UCSD-AML1 (cell line): ENCODE measurements around the gene MIDN.
"Not testable (repeated sequence)": the region's sequence is repeated elsewhere in the genome, so short reads cannot be mapped to it uniquely, and the experiment has no call there.

Source experiments
- DNase-seq: peaks from one replicate; lab custom pipeline; 2025; ENCODE audit not compliant: unreplicated experiment; lab: John Stamatoyannopoulos, UW

The MIDN gene

DNA sequence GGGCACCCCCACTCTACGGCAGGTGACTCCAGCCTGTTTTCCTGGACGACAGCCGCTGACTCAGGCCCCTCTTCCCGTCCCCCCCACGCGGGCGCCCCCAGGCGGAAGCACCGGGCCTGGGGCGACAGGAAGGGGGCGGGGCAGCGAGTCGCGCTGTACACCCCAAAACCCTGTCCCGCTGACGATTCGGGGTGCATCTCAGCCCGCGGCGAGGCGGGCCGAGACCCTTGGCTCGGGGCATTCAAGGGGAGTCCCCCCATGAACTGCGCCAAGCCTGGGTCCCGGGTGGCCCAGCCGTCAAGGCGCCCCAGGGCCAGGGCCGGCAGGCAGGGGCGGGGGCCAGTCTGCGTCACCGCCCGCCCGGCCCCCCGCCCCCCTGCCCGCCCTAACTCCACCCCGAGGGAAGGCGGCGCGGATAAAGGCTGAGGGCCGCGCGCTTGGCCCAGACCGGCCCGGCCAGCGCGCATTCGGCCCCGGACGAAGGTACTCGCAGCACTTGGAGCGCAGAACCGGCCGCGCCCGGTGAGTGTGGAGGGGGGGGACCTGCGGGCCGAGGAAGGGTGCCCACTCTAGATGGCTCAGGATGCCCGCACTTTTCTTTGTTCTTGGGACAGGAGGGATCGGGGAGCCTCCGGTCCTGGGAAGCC lies at the start of gene MIDN:
TSS of gene MIDN (plus strand) at position 445 of the 647 bp plus-strand sequence. CDS start 1,714 bp downstream, outside the sequence.
- peak; percentile 88 for DNase-seq

DNA sequence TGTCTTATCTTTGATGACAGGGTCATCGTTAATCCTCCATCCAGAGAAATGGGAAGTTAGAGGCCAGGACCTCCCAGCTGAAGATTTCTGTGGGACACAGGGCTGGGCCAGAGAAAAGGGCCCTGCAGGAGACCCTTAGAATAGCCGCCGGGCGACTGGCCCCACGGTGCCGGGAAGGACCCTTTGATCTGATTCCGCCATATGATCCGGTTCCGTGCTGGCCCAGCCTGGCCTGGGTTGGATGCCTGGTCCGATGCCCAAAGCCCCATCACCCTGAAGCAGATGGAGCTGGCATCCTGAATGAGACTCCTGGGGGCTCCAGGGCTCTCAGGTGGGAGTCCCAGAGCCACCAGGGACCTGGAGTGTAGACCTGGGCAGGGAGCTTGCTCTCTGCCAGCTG lies 48.9 kb upstream of the MIDN start:
- DNase-seq: no peak

DNA sequence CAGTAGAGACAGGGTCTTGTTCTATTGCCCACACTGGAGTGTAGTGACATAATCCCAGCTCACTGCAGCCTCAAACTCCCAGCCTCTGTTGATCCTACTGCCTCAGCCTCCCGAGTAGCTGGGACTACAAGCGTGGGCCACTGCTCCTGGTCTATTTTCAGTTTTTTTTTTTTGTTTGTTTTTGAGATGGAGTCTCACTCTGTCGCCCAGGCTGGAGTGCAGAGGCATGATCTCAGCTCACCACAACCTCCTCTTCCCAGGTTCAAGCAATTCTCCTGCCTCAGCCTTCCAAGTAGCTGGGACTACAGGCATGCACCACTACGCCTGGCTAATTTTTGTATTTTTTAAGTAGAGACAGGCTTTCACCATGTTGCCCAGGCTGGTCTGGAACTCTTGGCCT lies 47.8 kb upstream of the MIDN start:
- DNase-seq: not testable (repeated sequence)

DNA sequence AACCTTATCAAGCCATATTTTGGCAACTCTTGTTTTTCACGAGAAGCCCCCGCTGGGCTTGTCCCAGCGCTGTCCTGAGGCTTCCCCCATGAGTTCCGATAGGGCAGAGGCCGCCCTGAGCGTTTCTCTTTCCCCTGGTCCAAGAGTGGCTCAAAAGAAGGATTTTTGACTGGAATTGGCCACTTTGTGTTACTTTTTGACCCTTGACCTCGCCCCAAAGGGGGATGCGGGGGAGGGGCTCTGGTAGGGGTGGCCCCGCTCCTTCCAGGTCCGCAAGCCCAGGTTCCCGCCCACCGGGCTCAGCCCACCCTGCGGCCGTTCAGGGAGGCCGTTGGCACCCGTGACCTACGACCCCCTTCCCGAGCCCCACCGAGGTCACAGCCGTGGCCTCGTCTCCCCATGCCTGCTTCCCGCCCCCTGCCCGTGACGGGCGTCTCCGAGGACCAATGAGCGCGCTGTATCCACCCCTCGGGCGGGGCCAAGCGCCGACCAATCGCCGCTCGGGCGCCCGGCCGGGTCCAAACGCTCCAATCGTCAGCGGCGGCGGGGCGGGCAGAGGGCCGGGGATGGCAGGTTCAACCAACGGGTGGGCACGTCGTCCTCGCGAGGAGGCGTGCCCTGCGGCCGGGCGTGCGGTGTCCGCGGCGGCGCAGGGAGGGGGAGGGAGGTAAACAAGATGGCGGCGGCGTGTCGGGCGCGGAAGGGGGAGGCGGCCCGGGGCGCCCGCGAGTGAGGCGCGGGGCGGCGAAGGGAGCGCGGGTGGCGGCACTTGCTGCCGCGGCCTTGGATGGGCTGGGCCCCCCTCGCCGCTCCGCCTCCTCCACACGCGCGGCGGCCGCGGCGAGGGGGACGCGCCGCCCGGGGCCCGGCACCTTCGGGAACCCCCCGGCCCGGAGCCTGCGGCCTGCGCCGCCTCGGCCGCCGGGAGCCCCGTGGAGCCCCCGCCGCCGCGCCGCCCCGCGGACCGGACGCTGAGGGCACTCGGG lies 43.0 kb upstream of the MIDN start, which contains the start of gene STK11:
TSS of gene STK11 (plus strand) at position 665 of the 986 bp plus-strand sequence. CDS start 1,136 bp downstream, outside the sequence.
- peak; percentile 99 for DNase-seq

DNA sequence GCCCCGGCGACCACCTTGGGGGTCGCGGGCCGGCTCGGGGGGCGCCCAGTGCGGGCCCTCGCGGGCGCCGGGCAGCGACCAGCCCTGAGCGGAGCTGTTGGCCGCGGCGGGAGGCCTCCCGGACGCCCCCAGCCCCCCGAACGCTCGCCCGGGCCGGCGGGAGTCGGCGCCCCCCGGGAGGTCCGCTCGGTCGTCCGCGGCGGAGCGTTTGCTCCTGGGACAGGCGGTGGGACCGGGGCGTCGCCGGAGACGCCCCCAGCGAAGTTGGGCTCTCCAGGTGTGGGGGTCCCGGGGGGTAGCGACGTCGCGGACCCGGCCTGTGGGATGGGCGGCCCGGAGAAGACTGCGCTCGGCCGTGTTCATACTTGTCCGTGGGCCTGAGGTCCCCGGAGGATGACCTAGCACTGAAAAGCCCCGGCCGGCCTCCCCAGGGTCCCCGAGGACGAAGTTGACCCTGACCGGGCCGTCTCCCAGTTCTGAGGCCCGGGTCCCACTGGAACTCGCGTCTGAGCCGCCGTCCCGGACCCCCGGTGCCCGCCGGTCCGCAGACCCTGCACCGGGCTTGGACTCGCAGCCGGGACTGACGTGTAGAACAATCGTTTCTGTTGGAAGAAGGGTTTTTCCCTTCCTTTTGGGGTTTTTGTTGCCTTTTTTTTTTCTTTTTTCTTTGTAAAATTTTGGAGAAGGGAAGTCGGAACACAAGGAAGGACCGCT lies 42.1 kb upstream of the MIDN start:
- no peak for DNase-seq

DNA sequence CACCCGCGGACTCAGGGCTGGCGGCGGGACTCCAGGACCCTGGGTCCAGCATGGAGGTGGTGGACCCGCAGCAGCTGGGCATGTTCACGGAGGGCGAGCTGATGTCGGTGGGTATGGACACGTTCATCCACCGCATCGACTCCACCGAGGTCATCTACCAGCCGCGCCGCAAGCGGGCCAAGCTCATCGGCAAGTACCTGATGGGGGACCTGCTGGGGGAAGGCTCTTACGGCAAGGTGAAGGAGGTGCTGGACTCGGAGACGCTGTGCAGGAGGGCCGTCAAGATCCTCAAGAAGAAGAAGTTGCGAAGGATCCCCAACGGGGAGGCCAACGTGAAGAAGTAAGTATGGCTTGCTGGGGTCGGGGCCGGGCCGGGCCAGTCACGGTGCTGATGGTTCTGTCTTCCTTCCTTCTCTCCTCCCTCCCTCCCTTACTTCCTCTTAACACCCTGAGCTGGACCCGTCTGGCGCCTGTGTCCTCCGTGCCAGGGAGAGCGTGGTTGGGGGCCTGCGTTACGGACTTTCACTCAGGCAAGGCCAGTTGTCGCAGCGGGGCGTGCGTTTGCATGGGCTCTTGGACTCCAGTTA lies 41.4 kb upstream of the MIDN start:
- DNase-seq: no peak

DNA sequence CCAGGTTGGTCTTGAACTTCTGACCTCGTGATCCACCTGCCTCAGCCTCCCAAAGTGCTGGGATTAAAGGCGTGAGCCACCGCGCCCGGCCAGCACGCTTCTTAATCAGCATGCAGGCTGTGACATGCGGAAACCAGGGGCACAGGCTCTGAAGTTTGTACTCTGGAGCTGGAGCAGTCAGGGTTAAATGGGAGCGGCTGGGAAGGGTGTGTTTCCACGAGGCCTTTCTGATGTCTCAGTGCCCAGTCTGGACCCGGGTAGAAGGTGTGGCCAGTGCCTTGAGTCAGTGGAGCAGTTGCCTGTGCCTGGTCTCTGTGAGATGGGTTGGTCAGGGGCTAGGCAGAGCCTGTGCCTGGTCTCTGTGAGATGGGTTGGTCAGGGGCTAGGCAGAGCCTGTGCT lies 39.6 kb upstream of the MIDN start:
- not testable (repeated sequence) for DNase-seq

DNA sequence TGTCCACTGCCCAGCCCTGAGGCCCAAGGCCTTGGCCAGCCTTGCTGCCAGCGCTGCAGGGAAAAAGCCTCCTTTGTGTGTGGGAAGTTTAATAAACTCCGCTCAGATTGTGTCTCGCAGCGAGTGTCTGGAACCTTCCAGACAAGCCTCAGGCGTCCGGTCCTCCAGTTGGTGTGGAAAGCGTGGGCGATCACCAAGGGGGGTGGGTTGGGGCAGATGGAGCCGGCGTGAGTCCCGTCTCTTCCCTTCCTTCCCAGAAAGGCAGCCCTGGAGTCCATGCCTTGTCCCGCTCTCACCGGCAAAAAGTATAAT lies 38.2 kb upstream of the MIDN start:
- DNase-seq: no peak

DNA sequence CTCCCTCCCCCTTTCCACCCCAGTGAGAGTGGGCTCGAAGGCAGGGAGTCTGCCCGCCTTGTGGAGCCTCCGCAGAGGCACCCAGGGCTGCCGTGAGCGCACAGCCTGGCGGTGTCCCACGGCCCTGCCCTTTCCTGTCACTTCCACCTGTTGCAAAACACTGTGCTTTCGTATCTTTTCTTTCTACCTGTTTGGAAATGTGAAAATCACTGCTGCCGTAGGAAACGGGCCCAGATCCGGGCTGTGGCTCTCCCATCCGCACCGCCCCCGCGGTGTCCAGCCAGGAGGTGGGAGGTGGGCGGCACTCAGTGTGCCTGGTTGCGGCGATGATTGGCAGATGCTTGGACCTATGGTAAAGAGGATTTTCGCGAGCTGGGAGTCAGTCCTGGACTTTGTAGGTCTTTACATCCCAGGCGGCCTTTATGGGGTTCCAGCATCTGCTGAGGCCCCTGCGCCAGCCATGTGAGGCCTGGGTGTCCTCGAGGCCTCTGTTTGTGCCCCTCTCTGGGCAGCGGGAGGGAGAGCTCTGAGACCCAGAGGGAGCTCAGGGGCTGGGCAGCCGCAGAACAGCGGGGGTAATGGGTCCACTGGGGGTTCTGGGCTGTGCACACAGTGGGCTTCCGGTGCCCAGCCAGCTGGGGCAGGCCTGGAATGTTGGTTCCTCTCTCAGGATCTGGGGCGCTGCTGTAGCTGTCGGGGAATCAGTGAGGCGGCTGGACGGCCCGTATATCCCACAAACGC lies 36.7 kb upstream of the MIDN start:
- DNase-seq: no peak

DNA sequence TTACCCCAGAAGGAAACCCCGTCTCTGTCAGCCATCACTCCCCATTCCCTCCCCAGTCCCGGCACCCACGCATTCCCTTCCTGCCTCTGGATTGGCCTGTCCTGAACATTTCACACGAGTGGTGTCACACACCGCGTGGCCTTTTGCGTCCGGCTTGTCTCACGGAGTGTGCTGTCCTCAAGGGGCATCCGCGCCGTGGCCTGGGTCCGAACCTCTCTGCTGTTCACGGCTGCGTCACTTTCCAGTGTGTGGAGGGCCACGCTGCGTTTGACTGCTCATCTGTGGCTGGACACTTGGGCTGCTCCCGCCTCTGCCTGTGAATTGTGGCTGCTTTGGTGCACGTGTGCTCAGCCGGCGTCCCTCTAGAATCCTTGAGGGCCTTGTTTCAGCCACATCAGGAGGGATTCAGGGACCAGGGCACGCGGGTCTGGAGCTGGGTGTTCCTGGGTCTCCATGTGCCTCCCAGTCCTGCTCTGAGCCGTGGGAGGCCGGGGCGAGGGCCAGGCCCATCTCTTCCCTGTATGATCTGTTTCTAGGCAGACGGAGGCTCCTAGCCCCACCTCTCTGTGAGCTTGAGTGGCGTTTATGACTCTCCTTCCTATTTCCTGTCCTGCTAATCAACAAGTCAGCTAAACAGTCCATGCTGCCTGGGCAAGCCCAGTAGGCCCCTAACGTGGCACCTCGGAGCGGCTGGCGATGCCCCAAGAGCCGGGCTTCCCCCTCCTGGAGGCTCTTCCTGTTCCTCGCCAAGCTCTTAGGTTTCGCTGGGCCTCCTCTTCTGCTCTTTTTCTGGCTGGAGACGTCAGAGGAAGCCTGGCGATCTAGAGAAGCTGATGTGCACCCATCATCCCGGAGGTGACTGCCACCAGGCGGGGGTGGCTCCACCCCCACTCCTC lies 34.7 kb upstream of the MIDN start:
- DNase-seq: peak; percentile 87

DNA sequence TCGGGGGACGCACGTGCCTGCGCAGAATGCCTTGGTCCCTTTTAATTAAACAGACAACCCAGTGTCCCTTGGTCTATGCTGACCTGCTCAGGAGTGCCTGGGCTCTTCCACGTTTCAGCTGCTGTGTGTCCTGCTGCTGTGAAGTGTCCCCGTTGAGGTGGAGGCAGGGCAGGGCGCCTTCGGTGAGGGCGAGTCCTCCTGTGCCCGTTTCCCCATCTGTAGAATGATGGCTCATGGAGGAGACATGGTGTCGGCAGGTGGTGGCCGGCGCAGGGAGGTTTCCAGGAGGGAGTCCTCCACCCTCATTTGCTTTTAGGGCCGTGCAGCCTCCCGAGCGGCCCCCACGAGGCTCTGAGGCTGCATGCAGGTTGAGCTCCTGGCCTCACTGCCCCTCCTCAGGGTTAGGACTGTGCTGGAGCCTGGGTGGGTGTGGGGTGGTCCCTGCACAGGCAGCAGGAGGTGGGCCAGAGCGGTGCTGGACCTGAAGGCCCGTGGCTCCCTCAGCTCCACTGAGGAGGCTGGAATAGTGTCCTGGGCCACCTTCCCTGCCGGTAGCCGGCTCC lies 34.0 kb upstream of the MIDN start:
- DNase-seq: no peak

DNA sequence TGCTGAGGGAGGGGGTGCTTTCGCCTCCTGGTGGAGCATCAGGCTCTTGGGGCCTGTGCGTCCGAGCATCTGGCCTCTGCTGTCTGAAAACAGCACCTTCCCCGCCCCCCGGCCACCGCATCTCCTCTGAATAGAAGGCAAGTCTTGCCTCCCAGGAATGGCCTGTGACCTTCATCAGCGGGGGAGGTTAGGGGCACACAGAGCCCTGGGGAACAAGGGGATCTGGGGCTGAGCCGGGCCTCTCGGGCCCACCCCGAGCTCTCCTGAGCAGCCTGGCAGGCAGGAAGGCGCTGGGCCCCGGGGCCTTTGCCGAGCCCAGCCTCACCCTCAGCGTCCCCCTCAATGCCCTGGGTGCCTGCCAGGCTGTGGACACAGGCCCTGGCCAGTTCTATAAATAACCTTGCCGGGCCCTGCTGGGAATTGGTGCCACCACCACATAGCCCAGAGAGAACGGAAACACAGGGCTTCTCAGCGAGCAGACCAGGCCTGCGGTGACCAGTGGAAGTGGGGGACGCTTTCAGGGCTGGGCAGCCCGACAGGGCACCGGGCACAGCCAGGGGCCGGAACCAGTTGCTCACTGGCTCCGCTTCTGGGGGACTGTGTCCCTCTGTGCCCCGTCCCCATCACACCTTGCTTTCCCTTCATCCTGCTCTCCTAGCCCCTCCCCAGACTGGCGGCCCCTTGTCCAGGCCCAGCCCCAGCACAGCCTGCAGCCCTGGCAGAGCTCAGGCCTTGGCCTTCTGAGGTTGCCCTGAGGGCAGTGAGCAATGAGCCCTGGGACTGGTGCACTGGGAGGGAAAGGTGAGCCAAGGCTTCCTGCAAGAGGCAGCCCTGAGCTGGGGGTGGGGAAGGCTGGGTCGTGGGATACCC lies 33.3 kb upstream of the MIDN start:
- DNase-seq: no peak

DNA sequence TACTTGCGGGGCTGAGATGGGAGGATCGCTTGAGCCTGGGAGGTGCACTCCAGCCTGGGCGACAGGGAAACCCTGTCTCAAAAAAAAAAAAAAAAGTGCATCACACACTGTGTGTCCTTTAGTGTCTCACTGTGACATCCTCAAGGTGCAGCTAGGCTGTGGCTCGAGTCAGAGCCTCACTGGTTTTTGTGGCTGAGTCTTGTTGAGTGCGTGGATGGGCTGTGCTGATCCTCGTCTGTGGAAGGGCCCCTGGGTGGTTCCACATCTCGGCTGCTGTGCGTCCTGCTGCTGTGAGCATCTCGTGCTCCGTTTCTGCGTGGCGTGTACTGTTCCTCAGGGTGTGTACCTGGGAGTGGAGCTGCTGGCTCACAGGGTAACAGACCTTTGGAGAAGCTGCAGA lies 31.6 kb upstream of the MIDN start:
- DNase-seq: no peak

DNA sequence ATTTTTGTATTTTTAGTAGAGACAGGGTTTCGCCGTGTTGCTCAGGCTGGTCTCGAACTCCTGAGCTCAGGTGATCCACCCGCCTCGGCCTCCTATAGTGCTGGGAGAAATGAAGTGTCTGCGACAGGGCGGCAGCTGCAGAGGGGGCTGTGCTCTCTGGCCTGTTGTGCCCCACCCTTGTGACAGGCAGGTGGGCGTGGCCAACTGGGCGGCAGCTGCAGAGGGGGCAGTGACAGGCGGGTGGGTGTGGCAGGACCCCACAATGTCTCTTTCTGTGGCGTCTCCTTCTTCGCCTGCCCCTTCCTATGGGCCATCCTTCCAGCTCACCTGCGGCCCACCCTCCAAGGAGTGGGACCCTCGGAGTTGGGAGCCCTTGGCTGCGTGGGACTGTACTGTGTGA lies 31.0 kb upstream of the MIDN start:
- no peak for DNase-seq

DNA sequence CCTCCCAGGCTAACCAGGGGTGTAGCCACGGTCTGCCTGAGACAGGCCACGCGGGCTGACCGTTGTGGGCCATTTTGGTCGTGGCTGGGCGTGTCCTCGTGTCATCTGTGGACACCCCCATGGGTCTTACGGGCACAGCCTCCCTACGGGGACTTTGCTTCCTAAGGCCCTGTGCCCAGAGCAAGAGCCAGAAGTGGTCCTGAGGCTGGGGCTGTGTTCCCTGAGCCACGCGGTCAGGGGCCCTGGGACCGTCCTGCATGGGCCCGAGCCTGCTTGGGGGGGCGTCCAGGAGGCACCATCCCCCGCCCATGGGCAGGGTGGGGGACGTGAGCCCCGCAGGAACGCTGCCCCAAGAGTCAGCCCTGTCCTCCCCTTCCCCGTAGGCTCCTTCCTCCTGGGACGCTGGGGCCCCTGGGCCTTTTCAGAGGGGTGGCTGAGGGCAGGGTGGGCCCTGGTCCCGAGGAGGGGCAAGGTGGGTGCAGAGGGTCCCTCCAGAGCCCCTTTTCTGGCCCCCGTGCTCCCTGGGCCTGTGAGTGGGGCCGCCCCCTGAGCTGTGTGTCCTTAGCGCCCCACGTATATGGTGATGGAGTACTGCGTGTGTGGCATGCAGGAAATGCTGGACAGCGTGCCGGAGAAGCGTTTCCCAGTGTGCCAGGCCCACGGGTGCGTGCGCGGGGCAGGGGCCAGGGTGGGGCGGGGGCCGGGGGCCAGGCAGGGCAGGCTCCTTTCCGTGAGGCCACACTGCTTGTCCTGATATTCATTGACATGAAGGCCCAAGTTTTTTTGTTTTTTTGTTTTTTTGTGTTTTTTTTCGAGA lies 29.4 kb upstream of the MIDN start:
- no peak for DNase-seq

DNA sequence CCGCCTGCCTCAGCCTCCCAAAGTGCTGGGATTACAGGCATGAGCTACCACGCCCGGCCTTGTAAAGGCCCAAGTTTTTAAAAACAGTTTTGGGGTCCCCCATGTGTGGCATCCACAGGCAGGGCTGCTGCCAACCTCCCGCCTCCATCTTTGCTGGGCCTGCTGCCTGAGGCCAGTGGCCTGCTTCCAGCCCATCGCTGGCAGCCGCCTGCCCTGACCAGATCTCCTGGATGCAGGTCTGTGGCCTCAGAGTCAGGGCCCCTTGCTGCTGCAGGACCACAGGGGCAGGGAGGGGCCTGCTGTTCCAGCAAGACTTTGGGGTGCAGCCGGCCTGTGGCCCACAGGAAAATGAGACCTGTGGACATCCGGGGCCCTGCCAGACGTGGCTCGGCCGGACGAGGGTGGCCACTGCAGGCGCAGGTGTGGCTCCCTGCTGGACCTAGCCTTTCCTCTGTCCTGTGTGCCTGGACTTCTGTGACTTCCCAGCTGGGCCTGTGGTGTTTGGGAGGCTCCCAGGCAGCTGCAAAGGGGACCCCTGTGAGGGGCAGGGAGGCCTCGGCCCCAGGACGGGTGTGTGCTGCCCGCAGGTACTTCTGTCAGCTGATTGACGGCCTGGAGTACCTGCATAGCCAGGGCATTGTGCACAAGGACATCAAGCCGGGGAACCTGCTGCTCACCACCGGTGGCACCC lies 28.5 kb upstream of the MIDN start:
- no peak for DNase-seq

DNA sequence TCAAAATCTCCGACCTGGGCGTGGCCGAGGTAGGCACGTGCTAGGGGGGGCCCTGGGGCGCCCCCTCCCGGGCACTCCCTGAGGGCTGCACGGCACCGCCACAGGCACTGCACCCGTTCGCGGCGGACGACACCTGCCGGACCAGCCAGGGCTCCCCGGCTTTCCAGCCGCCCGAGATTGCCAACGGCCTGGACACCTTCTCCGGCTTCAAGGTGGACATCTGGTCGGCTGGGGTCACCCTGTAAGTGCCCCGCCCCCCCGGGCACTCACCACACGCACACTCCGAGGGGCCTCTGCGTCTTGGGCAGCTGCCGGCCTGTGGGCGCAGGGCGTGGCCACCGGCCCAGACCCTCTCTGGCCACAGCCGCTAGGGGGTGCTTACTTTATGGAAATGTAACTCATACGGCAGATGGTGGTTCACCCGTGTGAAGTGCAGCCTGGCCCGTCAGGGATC lies 27.9 kb upstream of the MIDN start:
- DNase-seq: no peak
